Liver (tissue), 9 donors: Measurements from ENCODE around the gene KLK12. TPM values are rescaled to one million over a fixed set of nuclear protein-coding genes. Genes with fewer than 3 reads are reported as not detected.

Experiments used
- DNase-seq: peaks from one replicate; pipeline ENCODE4 v3.0.0-alpha.2; 2017; ENCODE audit warnings: low spot score
- H3K27ac ChIP-seq, 2 donors: one replicate each; pipeline ENCODE4 v1.7.0; 2013; ENCODE audit warnings: inconsistent platforms in 2 of 2, low read length in 2 of 2, control low read depth in 1 of 2, low read depth in 1 of 2, mild to moderate bottlenecking in 1 of 2
- H3K27me3 ChIP-seq, 4 donors: one replicate each; pipeline versions ENCODE4 v1.6.1 to v1.7.0; 2013; ENCODE audit warnings: low read length in 3 of 4, inconsistent platforms in 1 of 4, mild to moderate bottlenecking in 1 of 4, moderate library complexity in 1 of 4; ENCODE audit not compliant: control insufficient read depth in 4 of 4, insufficient read depth in 4 of 4
- H3K36me3 ChIP-seq, 4 donors: one replicate each; pipeline versions ENCODE4 v1.6.1 to v1.7.0; 2013; ENCODE audit warnings: low read length in 3 of 4, mild to moderate bottlenecking in 3 of 4, low read depth in 1 of 4, moderate library complexity in 1 of 4; ENCODE audit not compliant: control insufficient read depth in 4 of 4, insufficient read depth in 3 of 4
- H3K4me1 ChIP-seq, 4 donors: one replicate each; pipeline versions ENCODE4 v1.6.1 to v1.7.0; 2013; ENCODE audit warnings: low read length in 3 of 4, mild to moderate bottlenecking in 3 of 4, moderate library complexity in 1 of 4; ENCODE audit not compliant: control insufficient read depth in 4 of 4, insufficient read depth in 4 of 4
- H3K4me3 ChIP-seq, 3 donors: one replicate each; pipeline versions ENCODE4 v1.6.1 to v1.7.0; 2013; ENCODE audit warnings: low read length in 3 of 3, control low read depth in 1 of 3, low read depth in 1 of 3, mild to moderate bottlenecking in 1 of 3
- H3K9ac ChIP-seq, 2 donors: one replicate each; pipeline ENCODE4 v1.7.0; 2013; ENCODE audit warnings: low read length in 2 of 2, mild to moderate bottlenecking in 2 of 2, moderate library complexity in 2 of 2, control low read depth in 1 of 2, low read depth in 1 of 2
- H3K9me3 ChIP-seq, 4 donors: one replicate each; pipeline versions ENCODE4 v1.6.1 to v1.7.0; 2013; ENCODE audit warnings: low read length in 3 of 4; ENCODE audit not compliant: control insufficient read depth in 4 of 4
- ATF3 ChIP-seq: IDR thresholded peaks from 2 replicates; pipeline ENCODE4 v1.6.1; 2016; ENCODE audit warnings: antibody characterized with exemption
- CTCF ChIP-seq: fragments of 150-350 bp; IDR thresholded peaks from 2 replicates; pipeline ENCODE4 v1.5.1; 2017; ENCODE audit warnings: improper control_type of control experiment, low read depth, low read length; ENCODE audit not compliant: missing input control
- EGR1 ChIP-seq, 2 donors: IDR thresholded peaks; 2 replicates each; pipeline ENCODE4 v1.6.1; 2016 to 2018; ENCODE audit warnings: antibody characterized with exemption in 2 of 2, low read depth in 2 of 2
- FOXA2 ChIP-seq: IDR thresholded peaks from 2 replicates; pipeline ENCODE4 v1.6.1; 2016; ENCODE audit warnings: antibody characterized with exemption
- GABPA ChIP-seq, 2 donors: IDR thresholded peaks in 1 of 2; conservative IDR thresholded peaks in 1 of 2; 2 replicates each; pipeline ENCODE4 v1.6.1; 2016; ENCODE audit warnings: antibody characterized with exemption in 2 of 2, mild to moderate bottlenecking in 1 of 2, moderate library complexity in 1 of 2
- HNF4A ChIP-seq, 2 donors: conservative IDR thresholded peaks; 2 replicates each; pipeline ENCODE4 v1.6.1; 2016; ENCODE audit warnings: antibody characterized with exemption in 2 of 2, mild to moderate bottlenecking in 2 of 2
- HNF4G ChIP-seq: IDR thresholded peaks from 2 replicates; pipeline ENCODE4 v1.6.1; 2016; ENCODE audit warnings: antibody characterized with exemption
- JUND ChIP-seq, 2 donors: IDR thresholded peaks; 2 replicates each; pipeline ENCODE4 v1.6.1; 2016; ENCODE audit warnings: antibody characterized with exemption in 2 of 2
- MAX ChIP-seq: IDR thresholded peaks from 2 replicates; pipeline ENCODE4 v1.6.1; 2016; ENCODE audit warnings: antibody characterized with exemption
- NR2F2 ChIP-seq: IDR thresholded peaks from 2 replicates; pipeline ENCODE4 v1.6.1; 2016; ENCODE audit warnings: antibody characterized with exemption
- RAD21 ChIP-seq, 2 donors: IDR thresholded peaks; 2 replicates each; pipeline ENCODE4 v1.6.1; 2016; ENCODE audit warnings: antibody characterized with exemption in 2 of 2, mild to moderate bottlenecking in 2 of 2
- RXRA ChIP-seq, 2 donors: IDR thresholded peaks; 2 replicates each; pipeline ENCODE4 v1.6.1; 2017 to 2018; ENCODE audit warnings: antibody characterized with exemption in 2 of 2, mild to moderate bottlenecking in 1 of 2
- SP1 ChIP-seq: IDR thresholded peaks from 2 replicates; pipeline ENCODE4 v1.6.1; 2018; ENCODE audit warnings: antibody characterized with exemption, mild to moderate bottlenecking
- TAF1 ChIP-seq: conservative IDR thresholded peaks from 2 replicates; pipeline ENCODE4 v1.6.1; 2016; ENCODE audit warnings: antibody characterized with exemption, mild to moderate bottlenecking
- YY1 ChIP-seq: IDR thresholded peaks from 2 replicates; pipeline ENCODE4 v1.6.1; 2016; ENCODE audit warnings: antibody characterized with exemption, mild to moderate bottlenecking
- ZBTB33 ChIP-seq: IDR thresholded peaks from 2 replicates; pipeline ENCODE4 v1.6.1; 2016; ENCODE audit warnings: antibody characterized with exemption
- WGBS: extraction: QIAGEN DNeasy Blood & Tissue Kit; methylation state at CpG from one replicate; pipeline ENCODE4 v1.1.7; 2013; 5-methylcytosine and 5-hydroxymethylcytosine counted together
- polyA plus RNA-seq, 2 donors: library from polyadenylated mRNA; stranded (reverse) in 1 of 2; unstranded in 1 of 2; fragments of 200-250 nt in 1 of 2; fragments of >200 nt in 1 of 2; fragmentation: Nextera tagmentation in 1 of 2; extraction: Ambion mirVana in 1 of 2; gene quantifications; one replicate each; pipeline versions ENCODE4 v1.2.1 to v1.2.3, GENCODE V29; 2013 to 2015
- total RNA-seq, 2 donors: library from RNA; depleted of rRNA; stranded (reverse); fragments of >200 nt; gene quantifications; one replicate each; pipeline ENCODE4 v1.2.3, GENCODE V29; 2014
- TF ChIP-seq, protein P1 (sequence below): IDR thresholded peaks from 2 replicates; pipeline ENCODE4 v1.6.1; 2016; ENCODE audit warnings: antibody characterized with exemption, mild to moderate bottlenecking
- donor health status: healthy.
- donor health status: healthy.
- donor health status: healthy.
- donor health status: healthy.
- donor health status: healthy.

Gene KLK12
- total and polyA plus RNA-seq, 4 donors = not detected

- Histone ChIP-seq H3K9ac (no peak overlapping the region), H3K36me3 (no peaks in the 10 kb centered on the region), H3K4me3 (no peak overlapping the region), H3K4me1 (no peaks in the 10 kb centered on the region), H3K9me3 (peaks cover 0 to 10% (median 3%) of the 10 kb centered on the region in 4 donors), H3K27ac (no peak overlapping the region), H3K27me3 (peaks cover 0 to 3% (median 0%) of the 10 kb centered on the region in 4 donors)
- 73% methylated on average over 5 of the region's 5 CpGs for WGBS
- no peak for DNase-seq
- TF ChIP-seq JUND (IDR thresholded peaks at IDR 0.05) (no peak), ZBTB33 (no peak), HNF4G (no peak), YY1 (no peak), RAD21 (IDR thresholded peaks at IDR 0.05) (no peak), CTCF (no peak), NR2F2 (no peak), RXRA (IDR thresholded peaks at IDR 0.05) (no peak)
Measured at GRCh38 chr19:51070334-51071094, 35.7 kb upstream of the KLK12 start.

- Histone ChIP-seq H3K4me1 (no peaks in the 10 kb centered on the region), H3K27ac (no peak overlapping the region), H3K36me3 (no peaks in the 10 kb centered on the region), H3K4me3 (no peak overlapping the region), H3K27me3 (peaks cover 0 to 6% (median 1%) of the 10 kb centered on the region in 4 donors), H3K9me3 (no peaks in the 10 kb centered on the region), H3K9ac (no peak overlapping the region)
- 59% methylated on average over 7 of the region's 7 CpGs for WGBS
- DNase-seq = no peak
- TF ChIP-seq HNF4A (conservative IDR thresholded peaks at IDR 0.05) = no peak
- no peak for TF ChIP-seq RXRA (IDR thresholded peaks at IDR 0.05)
- no peak for TF ChIP-seq TAF1
- no peak for TF ChIP-seq RAD21 (IDR thresholded peaks at IDR 0.05)
- TF ChIP-seq, protein P1, sequence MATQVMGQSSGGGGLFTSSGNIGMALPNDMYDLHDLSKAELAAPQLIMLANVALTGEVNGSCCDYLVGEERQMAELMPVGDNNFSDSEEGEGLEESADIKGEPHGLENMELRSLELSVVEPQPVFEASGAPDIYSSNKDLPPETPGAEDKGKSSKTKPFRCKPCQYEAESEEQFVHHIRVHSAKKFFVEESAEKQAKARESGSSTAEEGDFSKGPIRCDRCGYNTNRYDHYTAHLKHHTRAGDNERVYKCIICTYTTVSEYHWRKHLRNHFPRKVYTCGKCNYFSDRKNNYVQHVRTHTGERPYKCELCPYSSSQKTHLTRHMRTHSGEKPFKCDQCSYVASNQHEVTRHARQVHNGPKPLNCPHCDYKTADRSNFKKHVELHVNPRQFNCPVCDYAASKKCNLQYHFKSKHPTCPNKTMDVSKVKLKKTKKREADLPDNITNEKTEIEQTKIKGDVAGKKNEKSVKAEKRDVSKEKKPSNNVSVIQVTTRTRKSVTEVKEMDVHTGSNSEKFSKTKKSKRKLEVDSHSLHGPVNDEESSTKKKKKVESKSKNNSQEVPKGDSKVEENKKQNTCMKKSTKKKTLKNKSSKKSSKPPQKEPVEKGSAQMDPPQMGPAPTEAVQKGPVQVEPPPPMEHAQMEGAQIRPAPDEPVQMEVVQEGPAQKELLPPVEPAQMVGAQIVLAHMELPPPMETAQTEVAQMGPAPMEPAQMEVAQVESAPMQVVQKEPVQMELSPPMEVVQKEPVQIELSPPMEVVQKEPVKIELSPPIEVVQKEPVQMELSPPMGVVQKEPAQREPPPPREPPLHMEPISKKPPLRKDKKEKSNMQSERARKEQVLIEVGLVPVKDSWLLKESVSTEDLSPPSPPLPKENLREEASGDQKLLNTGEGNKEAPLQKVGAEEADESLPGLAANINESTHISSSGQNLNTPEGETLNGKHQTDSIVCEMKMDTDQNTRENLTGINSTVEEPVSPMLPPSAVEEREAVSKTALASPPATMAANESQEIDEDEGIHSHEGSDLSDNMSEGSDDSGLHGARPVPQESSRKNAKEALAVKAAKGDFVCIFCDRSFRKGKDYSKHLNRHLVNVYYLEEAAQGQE = no peak
- no peak for TF ChIP-seq HNF4G
- no peak for TF ChIP-seq GABPA (IDR thresholded peaks at IDR 0.05 in 1 of 2, conservative IDR thresholded peaks at IDR 0.05 in 1 of 2)
- no peak for TF ChIP-seq FOXA2
- no peak for TF ChIP-seq MAX
- TF ChIP-seq NR2F2 = no peak
- TF ChIP-seq ZBTB33 = no peak
- no peak for TF ChIP-seq SP1
- no peak for TF ChIP-seq CTCF
- no peak for TF ChIP-seq YY1
- TF ChIP-seq EGR1 (IDR thresholded peaks at IDR 0.05; ENCODE audit: low read depth in 2 of 2) = no peak
- TF ChIP-seq ATF3 = no peak
Measured at GRCh38 chr19:51066393-51067186, 31.8 kb upstream of the KLK12 start.
